ENCODE data around the gene OGDH. TPM values are rescaled to one million over a fixed set of nuclear protein-coding genes. Genes with fewer than 3 reads are reported as not detected.

OGDH gene
- total and polyA plus RNA-seq, 2 experiments from 2014 or later: 13.5 to 76.9 TPM

GRCh38 chr7:44658979-44659378, 52.6 kb downstream of the OGDH start:
- Histone ChIP-seq H4K20me1 (replicated peaks; ENCODE audit: insufficient read depth) (no peaks in the 10 kb centered on the region; the same call in none of the 2 replicates), H3K27ac (ENCODE audit: low read depth) (no peak overlapping the region), H3K36me3 (ENCODE audit: insufficient read depth) (peaks cover 4% of the 10 kb centered on the region; the same call in 1 of the 2 replicates), H3K79me2 (replicated peaks; ENCODE audit: insufficient read depth) (0 out of 2 replicates have a peak, but pooled peaks cover 9% of the 10 kb centered on the region), H3K4me2 (no peak overlapping the region), H2AFZ (no peak overlapping the region), H3F3A (replicated peaks; ENCODE audit: low read depth) (no peaks in the 10 kb centered on the region), H3K4me3 (no peak overlapping the region), H3K9me2 (ENCODE audit: insufficient read depth) (no peaks in the 10 kb centered on the region), H3K27me3 (ENCODE audit: insufficient read depth) (no peaks in the 10 kb centered on the region), H3K4me1 (ENCODE audit: insufficient read depth) (no peaks in the 10 kb centered on the region)
- no peaks in the 10 kb centered on the region for H3K4me1 Mint-ChIP-seq
- H3K36me3 Mint-ChIP-seq (ENCODE audit: low read depth): peaks cover 62% of the 10 kb centered on the region
- H3K9me3 Mint-ChIP-seq: peaks cover 17% of the 10 kb centered on the region
- DNase-seq (ENCODE audit: low spot score) (no peak), ATAC-seq (no peak)
- TF ChIP-seq CTCF (conservative IDR thresholded peaks at IDR 0.05; ENCODE audit: low read depth in 2 of 2): no peak
- no peak for TF ChIP-seq POLR2AphosphoS5 (IDR thresholded peaks at IDR 0.05; ENCODE audit: low read depth)
- no peak for TF ChIP-seq EZH2 (IDR thresholded peaks at IDR 0.05; ENCODE audit: low read depth, unreplicated experiment)
- no peak for TF ChIP-seq ZNF331 (CRISPR knock-in tag; IDR thresholded peaks at IDR 0.05; ENCODE audit: low read depth)
- TF ChIP-seq, protein P1, sequence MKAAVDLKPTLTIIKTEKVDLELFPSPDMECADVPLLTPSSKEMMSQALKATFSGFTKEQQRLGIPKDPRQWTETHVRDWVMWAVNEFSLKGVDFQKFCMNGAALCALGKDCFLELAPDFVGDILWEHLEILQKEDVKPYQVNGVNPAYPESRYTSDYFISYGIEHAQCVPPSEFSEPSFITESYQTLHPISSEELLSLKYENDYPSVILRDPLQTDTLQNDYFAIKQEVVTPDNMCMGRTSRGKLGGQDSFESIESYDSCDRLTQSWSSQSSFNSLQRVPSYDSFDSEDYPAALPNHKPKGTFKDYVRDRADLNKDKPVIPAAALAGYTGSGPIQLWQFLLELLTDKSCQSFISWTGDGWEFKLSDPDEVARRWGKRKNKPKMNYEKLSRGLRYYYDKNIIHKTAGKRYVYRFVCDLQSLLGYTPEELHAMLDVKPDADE (IDR thresholded peaks at IDR 0.05): no peak
- TF ChIP-seq ZNF114 (CRISPR knock-in tag; IDR thresholded peaks at IDR 0.05): no peak
- no peak for TF ChIP-seq EZH2phosphoT487 (IDR thresholded peaks at IDR 0.05; ENCODE audit: unreplicated experiment)
- no peak for TF ChIP-seq CREB1 (CRISPR knock-in tag; IDR thresholded peaks at IDR 0.05; ENCODE audit: low read depth)
- TF ChIP-seq STAT1 (IDR thresholded peaks at IDR 0.05; ENCODE audit: unreplicated experiment): no peak
- no peak for TF ChIP-seq NANOG (IDR thresholded peaks at IDR 0.05; ENCODE audit: borderline replicate concordance)
- no peak for TF ChIP-seq JUNB (IDR thresholded peaks at IDR 0.05; ENCODE audit: unreplicated experiment)
- TF ChIP-seq, protein P2, sequence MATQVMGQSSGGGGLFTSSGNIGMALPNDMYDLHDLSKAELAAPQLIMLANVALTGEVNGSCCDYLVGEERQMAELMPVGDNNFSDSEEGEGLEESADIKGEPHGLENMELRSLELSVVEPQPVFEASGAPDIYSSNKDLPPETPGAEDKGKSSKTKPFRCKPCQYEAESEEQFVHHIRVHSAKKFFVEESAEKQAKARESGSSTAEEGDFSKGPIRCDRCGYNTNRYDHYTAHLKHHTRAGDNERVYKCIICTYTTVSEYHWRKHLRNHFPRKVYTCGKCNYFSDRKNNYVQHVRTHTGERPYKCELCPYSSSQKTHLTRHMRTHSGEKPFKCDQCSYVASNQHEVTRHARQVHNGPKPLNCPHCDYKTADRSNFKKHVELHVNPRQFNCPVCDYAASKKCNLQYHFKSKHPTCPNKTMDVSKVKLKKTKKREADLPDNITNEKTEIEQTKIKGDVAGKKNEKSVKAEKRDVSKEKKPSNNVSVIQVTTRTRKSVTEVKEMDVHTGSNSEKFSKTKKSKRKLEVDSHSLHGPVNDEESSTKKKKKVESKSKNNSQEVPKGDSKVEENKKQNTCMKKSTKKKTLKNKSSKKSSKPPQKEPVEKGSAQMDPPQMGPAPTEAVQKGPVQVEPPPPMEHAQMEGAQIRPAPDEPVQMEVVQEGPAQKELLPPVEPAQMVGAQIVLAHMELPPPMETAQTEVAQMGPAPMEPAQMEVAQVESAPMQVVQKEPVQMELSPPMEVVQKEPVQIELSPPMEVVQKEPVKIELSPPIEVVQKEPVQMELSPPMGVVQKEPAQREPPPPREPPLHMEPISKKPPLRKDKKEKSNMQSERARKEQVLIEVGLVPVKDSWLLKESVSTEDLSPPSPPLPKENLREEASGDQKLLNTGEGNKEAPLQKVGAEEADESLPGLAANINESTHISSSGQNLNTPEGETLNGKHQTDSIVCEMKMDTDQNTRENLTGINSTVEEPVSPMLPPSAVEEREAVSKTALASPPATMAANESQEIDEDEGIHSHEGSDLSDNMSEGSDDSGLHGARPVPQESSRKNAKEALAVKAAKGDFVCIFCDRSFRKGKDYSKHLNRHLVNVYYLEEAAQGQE (IDR thresholded peaks at IDR 0.05; ENCODE audit: unreplicated experiment): no peak
- no peak for TF ChIP-seq ZNF462 (CRISPR knock-in tag; IDR thresholded peaks at IDR 0.05)
- no peaks in the 10 kb centered on the region for H3K27me3 Mint-ChIP-seq (ENCODE audit: insufficient read depth, low read depth, poor library complexity)
- no peak overlapping the region for H3K27ac Mint-ChIP-seq
- no peak overlapping the region for H3K4me3 Mint-ChIP-seq

All from GM23338 (cell line).